GM23248 (cell line): ENCODE data around the gene VSX1.

Experiments used
- EZH2 ChIP-seq: fragments of 200-600 bp; sonication (generic); IDR thresholded peaks from 2 replicates; pipeline ENCODE4 v1.6.1; 2018; ENCODE audit warnings: antibody characterized with exemption, mild to moderate bottlenecking; ENCODE audit not compliant: insufficient read depth, poor library complexity, severe bottlenecking
- EZH2phosphoT487 ChIP-seq: fragments of 200-600 bp; sonication (generic); IDR thresholded peaks from 2 replicates; pipeline ENCODE4 v1.6.1; 2018; ENCODE audit warnings: antibody characterized with exemption, moderate library complexity, mild to moderate bottlenecking, low read depth; ENCODE audit not compliant: insufficient read depth

GRCh38 chr20:25052255-25053194 is 29.4 kb downstream of the VSX1 start:
- TF ChIP-seq EZH2 (no peak), EZH2phosphoT487 (no peak)
